Stimulated activated CD4-positive, alpha-beta T cell treated with anti-CD3 and anti-CD28 coated beads, Interleukin-2, amount 100 ng/mL, for 48 hours (primary cell): Measurements from ENCODE around the gene PRPF40B.
A peak's percentile ranks its signal among the peaks of the same experiment; 100 is the strongest.

Experiments
- DNase-seq, 2 donors: peaks; one replicate each; pipeline ENCODE4 v3.0.0-alpha.2; 2020

The PRPF40B gene

GRCh38 chr12:49661746-49662145, 38.4 kb downstream of the PRPF40B start:
- no peak for DNase-seq

DNA sequence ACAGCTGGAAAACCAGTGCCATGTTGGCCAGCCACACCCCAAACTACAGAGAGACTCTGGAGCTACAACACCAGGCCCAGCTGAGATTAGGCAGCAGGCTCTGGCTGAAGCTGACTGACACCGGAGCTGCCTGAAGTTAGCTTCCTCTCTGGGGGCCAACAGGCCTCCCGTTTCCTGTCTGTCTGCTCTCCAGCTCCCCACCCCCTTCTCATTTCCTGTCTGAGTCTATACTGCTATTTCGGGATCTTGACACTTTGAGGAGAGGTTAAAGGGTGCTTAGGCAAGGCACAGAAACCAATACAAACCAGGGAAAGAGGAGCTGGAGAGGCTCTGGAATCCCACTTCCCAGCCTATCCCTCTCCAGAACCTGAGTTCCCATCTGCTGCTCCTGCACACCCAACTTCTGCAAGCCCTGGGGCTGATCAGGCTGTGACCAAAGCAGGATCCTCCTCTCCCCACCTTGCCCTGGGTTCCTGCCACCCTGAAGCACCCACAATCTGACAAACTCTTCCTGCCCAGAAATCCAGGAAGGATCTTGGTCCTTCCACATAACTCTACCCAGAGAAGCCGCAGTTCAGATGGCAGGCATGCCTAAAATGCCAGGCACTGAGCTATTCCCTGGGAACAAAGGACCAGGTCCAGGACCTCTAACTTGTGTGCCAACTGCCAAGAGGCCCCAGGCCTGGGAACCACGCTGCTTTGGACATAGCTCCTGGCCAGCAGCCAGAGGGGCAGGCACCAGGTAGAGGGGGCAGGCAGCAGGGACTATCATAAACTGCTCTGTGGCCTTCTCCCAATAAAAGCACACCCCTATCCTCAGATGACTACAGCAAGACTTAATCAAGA, 39.9 kb downstream of the PRPF40B start:
- peak; percentile 50 for DNase-seq

DNA sequence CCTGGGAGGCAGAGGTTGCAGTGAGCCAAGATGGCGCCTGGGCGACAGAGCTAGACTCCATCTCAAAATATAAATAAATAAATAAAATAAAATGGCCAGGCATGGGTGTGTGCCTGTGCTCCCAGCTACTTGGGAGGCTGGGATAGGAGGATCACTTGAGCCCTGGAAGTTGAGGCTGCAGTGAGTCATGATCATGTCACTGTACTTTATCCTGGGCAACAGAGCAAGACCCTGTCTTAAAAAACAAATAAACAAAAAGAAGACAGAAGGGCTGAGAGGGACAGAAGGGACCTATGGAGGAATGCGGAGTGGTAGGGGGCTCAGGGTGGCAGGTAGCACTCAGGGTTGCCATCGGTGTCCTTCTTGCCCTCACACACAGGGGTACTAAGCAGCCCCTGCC, 40.8 kb downstream of the PRPF40B start:
- no peak for DNase-seq

- no peak for DNase-seq
Observed at GRCh38 chr12:49664591-49665239, 41.4 kb downstream of the PRPF40B start.

DNA sequence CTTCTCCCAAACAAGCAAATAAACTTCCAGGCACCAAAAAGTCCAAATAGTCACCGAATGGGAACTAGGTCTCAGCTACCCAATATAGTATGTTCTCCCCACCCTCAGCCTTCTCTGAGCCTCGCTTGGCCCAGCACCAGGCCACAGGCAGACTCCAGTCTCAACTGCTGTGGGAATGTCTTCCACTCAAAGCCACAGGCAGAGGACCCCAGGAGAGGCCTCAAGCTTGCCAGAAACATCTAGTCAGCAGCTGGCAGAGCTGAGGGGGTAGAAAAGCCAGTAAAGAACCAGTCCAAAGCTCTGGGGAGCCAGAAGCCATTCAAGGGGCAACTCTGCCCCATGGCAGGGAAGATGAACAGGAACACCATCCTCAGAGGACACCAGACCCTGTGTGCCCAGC, 42.0 kb downstream of the PRPF40B start:
- DNase-seq: no peak

GRCh38 chr12:49666176-49666575, 42.8 kb downstream of the PRPF40B start:
- no peak for DNase-seq

- no peak for DNase-seq
Observed at GRCh38 chr12:49667325-49668090, 44.1 kb downstream of the PRPF40B start.

GRCh38 chr12:49669796-49670195, 46.4 kb downstream of the PRPF40B start:
- no peak for DNase-seq

- DNase-seq: peak; percentile 32 to 44
Observed at GRCh38 chr12:49671031-49671765, 47.8 kb downstream of the PRPF40B start.

GRCh38 chr12:49672301-49673217, 49.2 kb downstream of the PRPF40B start:
- no peak for DNase-seq

DNA sequence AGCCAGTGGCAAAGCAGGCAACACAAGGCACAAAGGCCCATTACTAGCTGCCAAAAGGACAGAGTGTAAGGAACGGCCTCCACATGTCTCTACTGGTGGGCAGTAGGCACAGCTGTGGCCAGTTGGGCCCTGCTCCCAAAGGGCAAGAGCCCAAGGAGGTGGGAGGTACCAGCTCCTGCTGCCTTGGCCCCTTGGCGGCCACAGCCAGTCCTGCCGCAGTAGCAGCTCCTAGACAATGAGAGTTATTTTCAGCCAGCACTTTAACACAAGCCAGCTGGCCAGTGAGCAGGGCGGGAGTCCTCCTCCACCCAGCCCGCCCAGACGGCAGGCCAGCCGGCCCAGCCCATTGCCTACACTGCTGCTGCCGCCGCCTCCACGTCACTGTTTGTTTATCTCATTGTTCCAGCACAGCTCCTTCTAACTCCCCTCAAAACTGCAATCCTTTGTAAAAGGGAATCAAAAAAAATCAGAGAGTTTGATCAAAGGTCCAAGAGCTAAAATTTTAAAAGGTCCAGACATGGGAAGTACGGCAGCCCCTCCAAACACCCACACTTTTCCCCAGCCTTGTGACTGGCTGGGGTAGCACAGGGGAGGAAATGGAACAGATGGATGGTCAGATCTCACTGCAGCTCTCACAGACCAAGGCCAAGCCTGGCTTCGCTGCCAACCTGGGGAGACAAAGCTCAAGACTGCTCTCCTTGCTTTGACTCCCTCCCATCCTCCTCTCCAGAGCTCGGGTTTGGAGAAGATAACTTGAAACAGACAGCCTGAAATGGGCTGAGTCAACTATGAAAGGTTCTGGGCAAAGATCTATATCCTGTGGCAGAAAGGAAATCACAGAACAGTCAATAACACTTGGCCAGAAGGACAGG, 50.3 kb downstream of the PRPF40B start:
- DNase-seq: no peak

DNA sequence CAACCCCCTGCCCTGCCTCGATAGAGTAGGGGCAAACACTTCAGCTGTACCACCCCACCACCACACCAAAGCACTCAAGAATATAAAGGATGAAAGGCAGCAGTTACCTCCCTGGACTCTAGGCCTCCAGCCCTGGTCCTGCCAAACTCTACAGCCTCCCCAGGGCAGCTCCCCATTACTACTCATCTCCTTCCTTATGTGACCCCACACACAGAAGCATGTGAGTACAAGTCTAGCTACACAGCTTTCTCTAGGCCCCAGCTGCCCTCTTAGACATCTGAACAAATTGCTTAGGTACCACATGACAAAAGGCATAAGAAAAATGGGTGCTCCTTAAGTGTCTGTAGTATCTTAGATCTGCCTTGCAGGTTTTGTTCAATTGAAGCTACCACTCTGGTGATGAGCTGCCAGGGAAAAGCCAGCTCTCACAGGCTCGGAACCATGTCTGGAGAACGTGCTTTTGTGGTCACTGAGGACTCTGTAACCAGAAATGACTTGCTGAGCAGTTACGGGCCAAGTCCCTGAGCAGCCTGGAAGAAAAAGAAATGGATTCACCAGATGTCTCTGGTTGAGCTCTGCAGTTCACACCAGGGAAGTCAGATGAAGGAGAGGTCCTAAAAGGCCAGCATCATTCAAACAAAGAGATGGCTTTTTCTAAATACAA, 51.1 kb downstream of the PRPF40B start:
- DNase-seq: no peak

DNA sequence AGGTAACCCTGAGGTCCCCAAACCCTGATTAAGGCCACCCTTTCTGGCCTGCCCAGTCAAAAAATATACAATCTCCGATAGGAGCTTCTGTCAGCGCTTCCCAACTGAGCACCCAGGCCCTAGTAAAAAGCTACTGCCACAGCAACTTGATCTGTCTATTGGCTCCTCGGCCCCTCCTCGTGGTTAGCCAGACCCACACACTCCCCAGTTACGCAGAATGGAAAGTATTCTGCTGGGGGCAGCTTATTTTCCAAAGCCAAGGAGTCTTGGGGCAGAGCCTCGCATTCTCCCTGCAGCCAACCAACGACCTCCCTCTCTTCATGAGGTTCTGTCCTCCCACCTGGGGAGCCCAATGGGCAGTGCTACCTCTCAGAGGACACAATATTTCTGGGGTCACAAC, 51.8 kb downstream of the PRPF40B start:
- no peak for DNase-seq

DNA sequence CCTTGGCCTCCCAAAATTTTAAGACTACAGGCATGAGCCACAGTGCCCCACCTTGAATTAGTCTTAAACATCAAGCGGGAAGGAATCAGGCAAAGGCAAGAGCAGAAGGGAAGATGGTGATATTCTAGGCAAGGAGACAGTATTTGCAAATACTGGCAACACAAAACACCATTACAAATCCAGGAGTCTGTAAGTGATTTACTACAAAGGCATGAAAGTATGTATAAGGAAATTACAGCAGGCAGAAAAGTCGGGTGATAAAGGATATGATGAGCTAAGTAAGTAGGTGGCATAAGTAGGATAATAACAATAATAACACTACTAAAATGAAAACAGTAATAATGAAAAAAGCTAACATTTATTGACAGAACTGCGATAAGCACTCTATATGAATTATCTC, 55.4 kb downstream of the PRPF40B start:
- no peak for DNase-seq

GRCh38 chr12:49680075-49680474, 56.7 kb downstream of the PRPF40B start:
- no peak for DNase-seq

DNA sequence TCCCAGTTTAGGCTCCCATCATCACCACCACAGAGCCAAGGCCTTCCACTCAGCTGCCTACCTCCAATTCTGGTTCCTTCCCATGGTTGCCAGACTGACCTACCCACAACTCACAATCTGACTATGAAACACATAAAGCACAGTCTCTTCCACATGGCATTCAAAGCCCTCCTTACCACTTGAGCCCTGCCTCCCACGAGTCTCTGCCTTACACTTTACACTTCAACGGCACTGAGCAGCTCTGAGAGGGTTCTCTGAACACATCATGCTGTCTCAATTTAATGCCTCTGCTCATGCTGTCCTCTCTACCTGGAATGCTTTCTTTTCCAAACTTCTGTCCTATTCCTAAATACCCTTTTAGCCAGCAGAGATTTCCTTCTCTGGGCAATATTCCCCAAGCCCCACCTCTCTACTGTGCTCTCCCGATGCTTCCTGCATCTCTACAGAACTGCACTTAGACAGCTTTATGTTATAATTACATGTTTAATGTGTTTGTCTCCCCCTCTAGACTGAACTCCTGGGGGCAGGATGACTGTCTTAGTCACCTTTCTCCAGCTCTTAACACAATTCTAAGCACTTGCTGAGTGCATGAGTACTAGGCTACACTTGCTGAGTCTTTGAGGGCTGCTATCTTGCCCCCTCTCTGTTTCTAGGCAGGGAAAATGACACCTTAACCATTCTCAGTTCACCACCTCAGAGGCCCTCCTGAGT, 60.4 kb downstream of the PRPF40B start:
- no peak for DNase-seq

- no peak for DNase-seq
Observed at GRCh38 chr12:49684310-49684854, 61.0 kb downstream of the PRPF40B start.

GRCh38 chr12:49687941-49688340, 64.6 kb downstream of the PRPF40B start:
- DNase-seq: no peak

GRCh38 chr12:49689237-49689636, 65.9 kb downstream of the PRPF40B start:
- no peak for DNase-seq
